HG03432 (cell line): Measurements from ENCODE around the gene FCHSD2.
"Not testable (repeated sequence)": the region's sequence is repeated elsewhere in the genome, so short reads cannot be mapped to it uniquely, and the experiment has no call there.

Source experiments
- ATAC-seq: cut with Tn5 transposase; IDR thresholded peaks from one replicate; pipeline ENCODE4 v1.9.1; 2021; ENCODE audit warnings: mild to moderate bottlenecking, moderate library complexity; ENCODE audit not compliant: unreplicated experiment

FCHSD2 gene

GRCh38 chr11:73126804-73127480 lies 15.2 kb downstream of the FCHSD2 start:
- no peak for ATAC-seq

DNA sequence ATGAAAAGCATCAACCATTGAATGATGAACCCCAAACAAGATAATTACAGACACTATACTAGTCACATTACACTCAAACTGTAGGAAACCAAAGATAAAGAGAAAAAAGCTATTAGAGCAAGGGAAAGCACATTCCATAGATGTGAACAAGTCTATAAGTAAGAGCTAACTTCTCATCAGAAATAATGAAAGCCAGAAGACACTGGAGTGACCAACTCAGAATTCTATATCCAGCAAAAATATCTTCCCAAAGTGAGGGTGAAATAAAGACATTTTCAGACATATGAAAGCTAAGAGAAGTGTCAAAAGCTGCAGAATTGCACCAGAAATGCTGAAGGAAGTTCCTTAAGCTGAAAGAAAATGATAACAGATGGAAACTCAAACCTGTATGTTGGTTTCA lies 17.3 kb downstream of the FCHSD2 start:
- no peak for ATAC-seq

DNA sequence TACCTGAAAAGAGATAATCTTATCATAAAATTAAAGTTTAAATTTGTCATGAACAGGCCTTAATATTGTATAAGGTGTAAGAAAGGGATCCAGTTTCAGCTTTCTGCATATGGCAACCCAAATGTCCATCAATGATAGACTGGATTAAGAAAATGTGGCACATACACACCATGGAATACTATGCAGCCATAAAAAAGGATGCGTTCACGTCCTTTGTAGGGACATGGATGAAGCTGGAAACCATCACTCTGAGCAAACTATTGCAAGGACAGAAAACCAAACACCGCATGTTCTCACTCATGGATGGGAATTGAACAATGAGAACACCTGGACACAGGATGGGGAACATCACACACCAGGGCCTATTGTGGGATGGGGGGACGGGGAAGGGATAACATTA lies 18.2 kb downstream of the FCHSD2 start:
- not testable (repeated sequence) for ATAC-seq

- no peak for ATAC-seq
These were observed 20.4 kb downstream of the FCHSD2 start for GRCh38 chr11:73121692-73122091.

DNA sequence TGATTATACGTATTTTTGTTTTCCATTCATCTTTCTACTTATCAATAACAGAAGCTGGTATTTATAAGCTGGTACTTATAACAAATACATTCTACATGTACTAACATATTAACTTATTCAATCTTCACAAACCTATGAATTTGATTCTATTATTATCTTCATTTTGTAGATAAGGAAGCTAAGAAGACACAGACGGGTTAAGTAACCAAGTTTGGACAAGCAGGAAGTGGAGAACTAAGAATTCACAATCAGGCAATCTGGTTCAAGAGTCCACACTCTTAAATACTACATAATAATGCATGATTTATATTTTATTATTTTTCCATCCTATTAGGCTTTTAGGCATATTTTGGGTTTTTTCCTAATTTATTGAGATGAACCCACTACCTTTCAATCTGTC lies 25.0 kb downstream of the FCHSD2 start:
- no peak for ATAC-seq

GRCh38 chr11:73116636-73117035 lies 25.5 kb downstream of the FCHSD2 start:
- no peak for ATAC-seq

GRCh38 chr11:73114835-73115220 lies 27.3 kb downstream of the FCHSD2 start:
- no peak for ATAC-seq

GRCh38 chr11:73114110-73114834 lies 27.8 kb downstream of the FCHSD2 start:
- ATAC-seq: no peak

GRCh38 chr11:73113426-73113825 lies 28.7 kb downstream of the FCHSD2 start:
- ATAC-seq: no peak

GRCh38 chr11:73107597-73107996 lies 34.5 kb downstream of the FCHSD2 start:
- ATAC-seq: no peak

- no peak for ATAC-seq
These were observed 35.8 kb downstream of the FCHSD2 start for GRCh38 chr11:73106347-73106746.

DNA sequence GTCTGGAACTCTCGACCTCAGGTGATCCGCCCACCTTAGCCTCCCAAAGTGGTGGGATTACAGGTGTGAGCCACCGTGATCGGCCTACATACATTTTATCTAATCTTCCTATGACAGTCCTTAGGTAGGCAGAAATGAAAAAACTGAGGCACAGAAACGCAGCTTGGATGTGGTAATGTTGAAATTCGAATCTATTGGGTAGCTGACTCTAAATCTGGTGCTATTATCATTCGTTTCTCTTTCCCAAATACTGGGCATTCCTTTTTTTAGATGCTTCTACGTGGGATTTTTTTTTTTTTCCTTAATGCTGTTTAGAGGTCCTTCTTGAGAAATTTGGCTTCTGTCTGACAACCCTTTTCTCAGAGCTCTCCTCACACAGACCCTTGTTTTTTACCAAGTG lies 41.5 kb downstream of the FCHSD2 start:
- no peak for ATAC-seq

- ATAC-seq: no peak
These were observed 42.4 kb downstream of the FCHSD2 start for GRCh38 chr11:73099512-73100266.

GRCh38 chr11:73095613-73096012 lies 46.5 kb downstream of the FCHSD2 start:
- no peak for ATAC-seq

DNA sequence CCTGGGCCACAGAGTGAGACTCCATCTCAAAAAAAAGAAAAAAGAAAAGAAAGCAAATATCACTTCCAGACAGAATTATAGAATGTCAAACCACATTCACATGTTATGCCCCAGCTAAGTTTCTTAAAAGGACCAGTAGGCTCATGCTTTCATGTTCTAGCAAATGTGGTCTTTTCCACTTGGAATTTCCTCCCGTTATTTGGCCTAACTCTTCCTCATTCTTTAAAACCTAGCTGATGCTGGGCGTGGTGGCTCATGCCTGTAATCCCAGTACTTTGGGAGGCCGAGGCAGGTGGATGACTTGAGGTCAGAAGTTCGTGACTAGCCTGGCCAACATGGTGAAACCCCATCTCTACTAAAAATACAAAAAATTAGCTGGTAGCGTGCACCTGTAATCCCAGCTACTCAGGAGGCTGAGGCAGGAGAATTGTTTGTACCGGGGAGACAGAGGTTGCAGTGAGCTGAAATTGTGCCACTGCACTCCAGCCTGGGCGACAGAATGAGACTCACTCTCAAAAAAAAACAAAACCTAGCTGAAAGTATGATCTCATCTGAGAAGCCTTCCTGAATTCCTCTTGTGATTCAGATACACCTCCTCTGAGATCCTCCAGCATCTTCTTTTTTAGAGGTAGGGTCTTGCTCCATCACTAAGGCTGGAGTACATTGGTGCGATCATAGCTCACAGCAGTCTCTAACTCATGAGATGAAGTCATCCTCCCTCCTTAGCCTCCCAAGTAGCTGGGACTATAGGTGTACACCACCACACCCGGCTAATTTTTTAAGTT lies 50.4 kb downstream of the FCHSD2 start:
- no peak for ATAC-seq

DNA sequence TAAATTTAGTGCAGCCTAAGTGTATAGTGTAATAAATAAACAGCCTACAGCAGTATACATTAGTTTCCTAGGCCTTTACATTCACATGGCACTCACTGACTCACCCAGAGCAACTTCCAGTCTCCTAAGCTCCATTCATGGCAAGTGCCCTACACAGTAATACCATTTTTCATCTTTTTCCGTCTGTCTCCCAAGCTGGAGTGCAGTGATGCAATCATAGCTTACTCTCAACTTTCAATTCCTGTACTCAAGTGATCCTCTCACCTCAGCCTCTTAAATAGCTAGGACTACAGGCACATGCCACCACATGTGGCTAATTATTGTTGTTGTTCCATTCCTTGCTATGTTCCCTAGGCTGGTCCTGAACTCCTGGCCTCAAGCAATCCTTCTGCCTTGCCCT lies 54.4 kb downstream of the FCHSD2 start:
- no peak for ATAC-seq

DNA sequence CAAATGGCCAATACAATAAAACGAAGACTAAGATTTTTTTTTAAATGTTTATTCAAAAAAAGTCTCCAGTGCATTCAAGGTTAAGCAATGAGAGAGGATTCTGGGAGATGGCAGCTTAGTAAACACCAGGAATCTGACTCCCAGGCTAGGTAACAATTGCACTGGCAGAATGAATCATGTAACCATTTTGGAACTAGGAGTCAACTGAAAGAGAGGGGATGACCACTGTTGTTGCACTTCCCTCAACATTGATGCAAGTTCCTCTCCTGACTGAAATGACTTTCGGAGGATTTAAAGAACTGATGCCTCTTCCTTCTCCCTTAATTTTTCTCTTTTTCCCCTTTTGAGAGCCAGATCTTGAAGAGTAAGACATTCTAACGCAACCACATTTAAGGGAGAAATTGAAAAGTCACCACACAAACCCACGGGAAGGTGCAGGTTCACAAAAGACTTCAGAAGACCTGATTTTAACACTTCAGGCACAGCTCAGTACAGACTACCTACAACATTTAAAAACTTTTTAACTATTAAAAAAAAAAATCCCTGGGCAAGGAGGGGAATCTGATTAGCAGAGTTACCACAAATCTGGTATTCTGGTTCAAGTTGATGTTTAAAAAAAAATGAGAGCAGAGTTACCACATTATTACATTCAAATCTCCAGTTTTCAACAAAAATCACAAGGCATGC lies 56.8 kb downstream of the FCHSD2 start:
- no peak for ATAC-seq

GRCh38 chr11:73078631-73079030 lies 63.5 kb downstream of the FCHSD2 start:
- ATAC-seq: no peak

DNA sequence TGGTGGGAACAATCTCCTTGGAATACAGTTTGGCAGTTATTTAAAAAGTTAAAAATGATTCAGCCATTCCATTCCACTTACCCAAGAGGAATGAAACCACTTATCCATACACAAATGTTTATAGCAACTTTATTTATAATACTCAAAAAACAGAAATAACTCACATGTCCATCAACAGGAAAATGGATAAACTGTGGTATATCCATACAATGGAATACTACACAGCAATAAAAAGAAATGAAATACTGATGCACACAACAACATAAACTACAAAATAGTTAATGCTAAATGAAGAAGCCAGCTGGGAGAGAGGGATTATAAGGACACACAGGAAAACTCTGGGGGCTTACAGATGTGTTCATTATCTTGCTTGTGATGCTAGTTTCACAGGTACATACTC lies 64.7 kb downstream of the FCHSD2 start:
- no peak for ATAC-seq

DNA sequence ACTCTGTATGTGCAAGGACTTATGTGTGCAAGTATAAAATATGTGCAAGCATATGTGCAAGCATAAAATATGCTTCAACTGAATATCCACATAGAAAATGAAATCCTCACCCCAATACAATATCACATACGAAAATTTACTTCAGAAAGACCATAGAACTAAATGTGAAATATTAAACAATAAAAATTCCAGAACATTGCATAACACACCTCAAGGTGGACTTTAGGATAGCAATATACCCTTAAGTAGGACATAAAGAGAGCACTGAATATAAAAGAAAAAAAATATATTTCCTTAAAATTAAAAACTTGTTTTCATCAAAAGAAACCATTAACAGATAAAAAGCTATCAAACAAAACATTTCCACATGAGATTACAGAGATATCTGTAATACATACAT lies 67.8 kb downstream of the FCHSD2 start:
- ATAC-seq: no peak
